ENCODE results near the gene BIVM.

- TF ChIP-seq CTCF (conservative IDR thresholded peaks at IDR 0.05), result no peak
- no peak for TF ChIP-seq EZH2 (IDR thresholded peaks at IDR 0.05; ENCODE audit: low read depth)
These were observed 15.9 kb downstream of the BIVM start for GRCh38 chr13:102814793-102815192.
